Naive thymus-derived CD8-positive, alpha-beta T cell (primary cell): ENCODE data around the gene MYO16. TPM values are rescaled to one million over a fixed set of nuclear protein-coding genes. Genes with fewer than 3 reads are reported as not detected.

Source experiments
- ATAC-seq, 2 donors: fragments of 150-1000 bp; cut with Tn5 transposase in 1 of 2; sonication (Bioruptor Pico), chemical (Tn5 transposase) in 1 of 2; 1 replicate in 1 of 2; 2 replicates in 1 of 2; pipeline ENCODE4 v1.10.0; 2021; ENCODE audit warnings: mild to moderate bottlenecking in 2 of 2, moderate library complexity in 2 of 2
- POLR2A ChIA-PET: fragments of 350-600 bp; sonication (Branson Sonifier 250); formaldehyde crosslinking; loops from one replicate; lab custom pipeline; 2021; ENCODE audit warnings: antibody characterized with exemption; lab: Charles Lee
- DNase-seq, 10 donors: peaks; one replicate each; pipeline versions ENCODE4 v3.0.0 to v3.0.0-alpha.2; 2020 to 2022
- H3K27ac Mint-ChIP-seq, 10 donors: one replicate each; pipeline ENCODE4 v1.8.0; 2020 to 2022; ENCODE audit warnings: mild to moderate bottlenecking in 10 of 10, mixed read lengths in 10 of 10, moderate library complexity in 4 of 10, inconsistent platforms in 1 of 10
- H3K27me3 Mint-ChIP-seq, 5 donors: one replicate each; pipeline ENCODE4 v1.8.0; 2021 to 2022; ENCODE audit warnings: mixed read lengths in 5 of 5
- H3K36me3 Mint-ChIP-seq, 3 donors: one replicate each; pipeline ENCODE4 v1.8.0; 2020 to 2022; ENCODE audit warnings: mixed read lengths in 3 of 3, mild to moderate bottlenecking in 2 of 3, inconsistent platforms in 1 of 3
- H3K4me1 Mint-ChIP-seq, 4 donors: one replicate each; pipeline ENCODE4 v1.8.0; 2021 to 2022; ENCODE audit warnings: mixed read lengths in 4 of 4
- H3K4me3 Mint-ChIP-seq, 10 donors: one replicate each; pipeline ENCODE4 v1.8.0; 2020 to 2022; ENCODE audit warnings: mild to moderate bottlenecking in 10 of 10, mixed read lengths in 10 of 10, moderate library complexity in 6 of 10, inconsistent platforms in 1 of 10
- H3K9me3 Mint-ChIP-seq, 9 donors: one replicate each; pipeline ENCODE4 v1.8.0; 2020 to 2022; ENCODE audit warnings: mixed read lengths in 9 of 9, mild to moderate bottlenecking in 3 of 9, inconsistent platforms in 1 of 9, moderate library complexity in 1 of 9
- polyA plus RNA-seq, 3 donors: library from polyadenylated mRNA; unstranded; fragments of 300-500 nt; fragmentation: Illumina TruSeq; gene quantifications; one replicate each; pipeline ENCODE4 v1.2.3, GENCODE V29; 2021
- total RNA-seq, 8 experiments: library from RNA in 2 of 8; stranded (reverse) in 2 of 8; gene quantifications; one replicate each; pipeline ENCODE4 v1.2.3 and lab custom pipeline; 2021 to 2026

MYO16 gene
- total and polyA plus RNA-seq, 5 experiments from 2014 or later: not detected

DNA sequence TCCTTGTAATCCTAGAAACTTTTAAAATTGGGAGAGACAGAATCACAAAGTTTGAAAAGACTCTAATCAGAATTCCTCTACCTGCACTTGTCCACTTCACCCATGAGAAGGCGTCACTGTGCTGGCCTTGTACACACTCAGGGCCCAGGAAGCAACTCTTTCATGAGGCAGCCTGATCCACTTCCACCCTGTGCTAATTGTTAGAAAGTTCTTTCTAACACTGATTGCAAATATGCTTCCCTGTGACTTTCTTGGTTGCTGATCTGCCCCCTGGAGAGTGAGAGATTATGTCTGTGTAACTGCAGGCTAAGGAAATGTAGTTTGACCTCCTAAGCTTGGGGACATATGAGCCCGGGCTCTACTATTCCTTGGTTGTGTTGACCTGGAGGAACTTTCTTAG lies 494.6 kb downstream of the MYO16 start:
- no peak for DNase-seq
- Mint-ChIP-seq H3K36me3 (no peaks in the 10 kb centered on the region), H3K4me3 (no peak overlapping the region), H3K27me3 (peaks cover 0 to 19% (median 6%) of the 10 kb centered on the region in 5 donors), H3K4me1 (no peaks in the 10 kb centered on the region), H3K27ac (no peak overlapping the region), H3K9me3 (no peaks in the 10 kb centered on the region)
- POLR2A ChIA-PET: no interaction called here
- no peak for ATAC-seq

GRCh38 chr13:109126178-109126577 lies 496.8 kb downstream of the MYO16 start:
- Mint-ChIP-seq H3K9me3 (no peaks in the 10 kb centered on the region), H3K27me3 (peaks cover 0 to 27% (median 2%) of the 10 kb centered on the region in 5 donors), H3K27ac (no peak overlapping the region), H3K36me3 (no peaks in the 10 kb centered on the region), H3K4me1 (peaks cover 0 to 10% (median 0%) of the 10 kb centered on the region in 4 donors), H3K4me3 (no peak overlapping the region)
- POLR2A ChIA-PET: no interaction called here
- DNase-seq (no peak), ATAC-seq (no peak)

DNA sequence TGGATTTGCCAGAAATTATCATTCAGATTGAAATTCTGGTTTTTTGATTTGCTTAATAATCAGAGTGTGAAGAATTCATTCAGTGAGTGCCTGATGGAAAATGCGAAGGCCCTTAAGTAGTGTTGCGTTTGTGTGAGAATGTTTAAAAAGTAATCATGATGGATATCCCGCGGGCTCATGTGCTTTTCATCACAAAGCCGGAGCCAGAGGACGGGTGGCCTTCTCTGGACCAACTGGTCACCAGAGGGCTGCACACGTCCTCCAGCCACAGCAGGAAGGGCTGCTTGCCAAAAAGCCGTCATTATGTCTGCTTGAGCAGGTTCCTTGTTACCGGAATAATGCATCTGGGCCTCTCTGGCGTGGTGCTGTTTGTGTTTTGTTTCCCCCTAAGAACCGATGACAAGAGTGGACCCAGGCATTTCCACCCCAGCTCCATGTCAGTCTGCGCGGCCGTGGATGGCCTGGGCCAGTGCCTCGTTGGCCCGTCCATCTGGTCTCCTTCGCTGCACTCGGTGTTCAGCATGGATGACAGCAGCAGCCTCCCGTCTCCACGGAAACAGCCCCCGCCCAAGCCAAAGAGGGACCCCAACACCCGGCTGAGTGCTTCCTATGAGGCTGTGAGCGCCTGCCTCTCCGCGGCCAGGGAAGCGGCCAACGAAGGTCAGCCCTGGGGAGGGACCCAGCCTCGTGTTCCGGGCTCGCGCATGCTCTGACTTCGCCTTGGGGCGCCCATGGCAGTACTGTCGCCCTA lies 497.7 kb downstream of the MYO16 start:
- DNase-seq (no peak), ATAC-seq (no peak)
- Mint-ChIP-seq H3K4me3 (no peak overlapping the region), H3K27me3 (peaks cover 0 to 27% (median 2%) of the 10 kb centered on the region in 5 donors), H3K36me3 (no peaks in the 10 kb centered on the region), H3K4me1 (peaks cover 0 to 16% (median under 1%) of the 10 kb centered on the region in 4 donors), H3K27ac (no peak overlapping the region), H3K9me3 (no peaks in the 10 kb centered on the region)
- POLR2A ChIA-PET: no interaction called here

DNA sequence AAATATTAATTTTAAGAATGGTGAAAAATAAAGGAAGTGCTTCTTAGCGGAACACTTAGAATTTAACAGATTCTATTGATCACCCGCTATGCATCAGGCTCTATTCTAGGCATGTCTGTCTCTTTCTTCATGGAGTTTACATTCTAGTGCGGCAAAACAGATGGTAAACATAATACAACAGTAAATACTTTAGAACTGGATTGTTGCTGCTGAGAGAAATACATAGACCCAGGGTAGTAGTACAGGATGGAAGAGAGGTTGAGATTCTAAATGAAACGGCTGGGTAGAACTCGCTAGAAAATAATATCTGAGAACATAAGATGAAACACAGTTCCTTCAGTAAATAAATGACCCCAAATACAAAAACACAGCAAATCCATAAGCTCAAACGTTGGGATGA lies 498.7 kb downstream of the MYO16 start:
- peaks cover 0 to 25% (median 2%) of the 10 kb centered on the region in 5 donors for H3K27me3 Mint-ChIP-seq
- POLR2A ChIA-PET: no interaction called here
- ATAC-seq (no peak), DNase-seq (no peak)
- no peak overlapping the region for H3K4me3 Mint-ChIP-seq
- H3K4me1 Mint-ChIP-seq: peaks cover 0 to 20% (median under 1%) of the 10 kb centered on the region in 4 donors
- H3K27ac Mint-ChIP-seq: no peak overlapping the region
- H3K9me3 Mint-ChIP-seq: no peaks in the 10 kb centered on the region
- no peaks in the 10 kb centered on the region for H3K36me3 Mint-ChIP-seq

GRCh38 chr13:109130093-109130835 lies 500.9 kb downstream of the MYO16 start:
- Mint-ChIP-seq H3K4me3 (no peak overlapping the region), H3K36me3 (no peaks in the 10 kb centered on the region), H3K27me3 (peaks cover 0 to 19% (median 3%) of the 10 kb centered on the region in 5 donors), H3K9me3 (no peaks in the 10 kb centered on the region), H3K27ac (no peak overlapping the region), H3K4me1 (peaks cover 0 to 20% (median under 1%) of the 10 kb centered on the region in 4 donors)
- POLR2A ChIA-PET: no interaction called here
- ATAC-seq: no peak
- DNase-seq: no peak

GRCh38 chr13:109131698-109132257 lies 502.4 kb downstream of the MYO16 start:
- no peak overlapping the region for H3K4me3 Mint-ChIP-seq
- DNase-seq: no peak
- H3K36me3 Mint-ChIP-seq: no peaks in the 10 kb centered on the region
- POLR2A ChIA-PET: no interaction called here
- no peak overlapping the region for H3K27ac Mint-ChIP-seq
- H3K9me3 Mint-ChIP-seq: no peaks in the 10 kb centered on the region
- no peak for ATAC-seq
- peaks cover 0 to 20% (median under 1%) of the 10 kb centered on the region in 4 donors for H3K4me1 Mint-ChIP-seq
- H3K27me3 Mint-ChIP-seq: peaks cover 0 to 20% (median 7%) of the 10 kb centered on the region in 5 donors

GRCh38 chr13:109135018-109135417 lies 505.6 kb downstream of the MYO16 start:
- H3K9me3 Mint-ChIP-seq: peaks cover 0 to 2% (median 0%) of the 10 kb centered on the region in 9 donors
- peaks cover 0 to 6% (median 0%) of the 10 kb centered on the region in 3 donors for H3K36me3 Mint-ChIP-seq
- H3K4me3 Mint-ChIP-seq: no peak overlapping the region
- no peak overlapping the region for H3K27ac Mint-ChIP-seq
- POLR2A ChIA-PET: no interaction called here
- no peak for ATAC-seq
- H3K4me1 Mint-ChIP-seq: peaks cover 0 to 20% (median under 1%) of the 10 kb centered on the region in 4 donors
- H3K27me3 Mint-ChIP-seq: peaks cover 8 to 19% (median 13%) of the 10 kb centered on the region in 5 donors
- no peak for DNase-seq

- Mint-ChIP-seq H3K9me3 (peaks cover 0 to 2% (median 0%) of the 10 kb centered on the region in 9 donors), H3K27me3 (peaks cover 14 to 28% (median 20%) of the 10 kb centered on the region in 5 donors), H3K36me3 (peaks cover 0 to 6% (median 2%) of the 10 kb centered on the region in 3 donors), H3K27ac (no peak overlapping the region), H3K4me3 (no peak overlapping the region), H3K4me1 (peaks cover 0 to 4% (median under 1%) of the 10 kb centered on the region in 4 donors)
- POLR2A ChIA-PET: no interaction called here
- no peak for DNase-seq
- no peak for ATAC-seq
These were observed 507.5 kb downstream of the MYO16 start for GRCh38 chr13:109136873-109137272.

GRCh38 chr13:109139346-109139745 lies 509.9 kb downstream of the MYO16 start:
- ATAC-seq (no peak), DNase-seq (no peak)
- Mint-ChIP-seq H3K36me3 (peaks cover 0 to 6% (median 2%) of the 10 kb centered on the region in 3 donors), H3K27me3 (peaks cover 29 to 43% (median 32%) of the 10 kb centered on the region in 5 donors), H3K4me1 (no peaks in the 10 kb centered on the region), H3K4me3 (no peak overlapping the region), H3K9me3 (peaks cover 0 to 2% (median 0%) of the 10 kb centered on the region in 9 donors), H3K27ac (peak overlapping the region in 1 of 10 donors; percentile 1)
- POLR2A ChIA-PET: no interaction called here

DNA sequence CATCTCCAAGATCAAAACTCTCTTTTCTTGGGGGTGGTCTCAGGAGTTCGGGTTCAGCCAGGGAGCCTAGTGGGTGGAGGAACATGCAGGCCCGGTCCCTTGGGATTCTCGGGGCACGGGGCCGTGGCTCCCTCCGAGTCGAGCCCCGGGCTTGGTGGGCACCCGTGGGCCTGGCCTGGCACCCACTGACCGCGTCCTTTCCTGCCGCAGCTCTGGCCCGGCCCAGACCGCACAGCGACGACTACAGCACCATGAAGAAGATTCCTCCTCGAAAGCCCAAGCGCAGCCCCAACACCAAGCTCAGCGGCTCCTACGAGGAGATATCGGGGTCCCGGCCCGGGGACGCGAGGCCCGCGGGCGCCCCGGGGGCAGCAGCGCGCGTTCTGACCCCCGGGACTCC lies 510.6 kb downstream of the MYO16 start:
- peaks cover 0 to 6% (median 2%) of the 10 kb centered on the region in 3 donors for H3K36me3 Mint-ChIP-seq
- POLR2A ChIA-PET: no interaction called here
- H3K9me3 Mint-ChIP-seq: peaks cover 0 to 2% (median 0%) of the 10 kb centered on the region in 9 donors
- DNase-seq (no peak), ATAC-seq (no peak)
- H3K27me3 Mint-ChIP-seq: peaks cover 31 to 43% (median 32%) of the 10 kb centered on the region in 5 donors
- no peak overlapping the region for H3K4me3 Mint-ChIP-seq
- H3K4me1 Mint-ChIP-seq: no peaks in the 10 kb centered on the region
- H3K27ac Mint-ChIP-seq: no peak overlapping the region

DNA sequence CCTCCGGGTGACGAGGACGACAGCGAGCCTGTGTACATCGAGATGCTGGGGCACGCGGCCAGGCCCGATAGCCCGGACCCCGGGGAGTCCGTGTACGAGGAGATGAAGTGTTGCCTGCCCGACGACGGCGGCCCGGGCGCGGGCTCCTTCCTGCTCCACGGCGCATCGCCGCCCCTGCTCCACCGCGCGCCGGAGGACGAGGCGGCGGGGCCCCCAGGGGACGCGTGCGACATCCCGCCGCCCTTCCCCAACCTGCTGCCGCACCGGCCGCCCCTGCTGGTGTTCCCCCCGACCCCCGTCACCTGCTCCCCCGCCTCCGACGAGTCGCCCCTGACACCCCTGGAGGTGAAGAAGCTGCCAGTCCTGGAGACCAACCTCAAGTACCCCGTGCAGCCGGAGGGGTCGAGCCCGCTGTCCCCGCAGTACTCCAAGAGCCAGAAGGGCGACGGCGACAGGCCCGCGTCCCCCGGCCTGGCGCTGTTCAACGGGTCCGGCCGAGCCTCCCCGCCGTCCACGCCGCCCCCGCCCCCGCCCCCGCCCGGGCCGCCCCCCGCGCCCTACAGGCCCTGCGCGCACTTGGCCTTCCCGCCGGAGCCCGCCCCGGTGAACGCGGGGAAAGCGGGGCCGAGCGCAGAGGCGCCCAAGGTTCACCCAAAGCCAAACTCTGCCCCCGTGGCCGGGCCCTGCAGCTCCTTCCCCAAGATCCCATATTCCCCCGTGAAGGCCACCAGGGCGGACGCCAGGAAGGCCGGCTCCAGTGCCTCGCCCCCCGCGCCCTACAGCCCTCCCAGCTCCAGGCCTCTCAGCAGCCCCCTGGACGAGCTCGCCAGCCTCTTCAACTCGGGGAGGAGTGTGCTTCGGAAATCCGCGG lies 511.3 kb downstream of the MYO16 start:
- no peak for ATAC-seq
- Mint-ChIP-seq H3K27ac (no peak overlapping the region), H3K27me3 (peaks cover 29 to 47% (median 31%) of the 10 kb centered on the region in 5 donors), H3K36me3 (peaks cover 0 to 6% (median 2%) of the 10 kb centered on the region in 3 donors), H3K4me1 (no peaks in the 10 kb centered on the region), H3K4me3 (no peak overlapping the region), H3K9me3 (peaks cover 0 to 2% (median 0%) of the 10 kb centered on the region in 9 donors)
- POLR2A ChIA-PET: no interaction called here
- no peak for DNase-seq

- peaks cover 29 to 43% (median 31%) of the 10 kb centered on the region in 5 donors for H3K27me3 Mint-ChIP-seq
These were observed 512.3 kb downstream of the MYO16 start for GRCh38 chr13:109141706-109142105.

More at GRCh38 chr13:109141706-109142105, 512.3 kb downstream of the MYO16 start:
- no peak for DNase-seq
- Mint-ChIP-seq H3K36me3 (peaks cover 0 to 6% (median 2%) of the 10 kb centered on the region in 3 donors), H3K9me3 (peaks cover 0 to 2% (median 0%) of the 10 kb centered on the region in 9 donors), H3K4me3 (no peak overlapping the region), H3K4me1 (no peaks in the 10 kb centered on the region), H3K27ac (no peak overlapping the region)
- no peak for ATAC-seq
- POLR2A ChIA-PET: no interaction called here
